GM12878 (cell line): ENCODE measurements around the gene MAGEB17. TPM values are rescaled to one million over a fixed set of nuclear protein-coding genes. Genes with fewer than 3 reads are reported as not detected.

Experiments
- ATAC-seq: fragments of 200-7000 bp; cut with Tn5 transposase; 3 replicates; pipeline ENCODE4 v1.9.1; 2020; ENCODE audit warnings: mild to moderate bottlenecking, moderate library complexity
- BruUV-seq: library from RNA; stranded (reverse); fragments of 400-500 nt; replicated peaks from 2 replicates; lab custom pipeline; 2021; lab: Mats Ljungman, UMichigan
- CTCF ChIA-PET: fragments of 300-600 bp; sonication (Branson Sonifier 250); formaldehyde crosslinking; extraction: SDS; loops from one replicate; lab custom pipeline; 2021; ENCODE audit warnings: inconsistent platforms; lab: Yijun Ruan, JAX
- POLR2A ChIA-PET: fragments of 350-600 bp; formaldehyde crosslinking; extraction: SDS; loops from one replicate; lab custom pipeline; 2021; ENCODE audit warnings: inconsistent platforms; lab: Charles Lee
- RAD21 ChIA-PET: fragments of 300-600 bp; sonication (Branson Sonifier 250); formaldehyde crosslinking; loops from one replicate; lab custom pipeline; 2023; ENCODE audit warnings: antibody characterized with exemption; ENCODE audit not compliant: unreplicated experiment; lab: Charles Lee
- SMC1A ChIA-PET: fragments of 300-600 bp; sonication (Branson Sonifier 250); formaldehyde crosslinking; loops from one replicate; lab custom pipeline; 2023; ENCODE audit not compliant: unreplicated experiment, uncharacterized antibody; lab: Charles Lee
- DNase-seq: peaks from one replicate; pipeline ENCODE4 v3.0.0-alpha.2; 2011; ENCODE audit warnings: low read depth, low spot score
- FAIRE-seq: peaks from 3 replicates; lab custom pipeline; 2011; peaks lifted over from hg19 to GRCh38; lab: Jason Lieb, UNC
- H2AFZ ChIP-seq: 2 replicates; pipeline ENCODE4 v1.6.0; 2011; ENCODE audit warnings: low read depth, low read length, control low read depth; ENCODE audit not compliant: control insufficient read depth
- H3K27ac ChIP-seq: 2 replicates; pipeline ENCODE4 v1.5.1; 2011; ENCODE audit warnings: control low read depth; ENCODE audit not compliant: control insufficient read depth, insufficient read depth
- H3K27me3 ChIP-seq, 2 experiments: replicated peaks in 1 of 2; 2 replicates each; pipeline versions ENCODE4 v1.6.0 to v1.6.1; 2011; ENCODE audit warnings: low read length in 1 of 2; ENCODE audit not compliant: control insufficient read depth in 2 of 2, insufficient read depth in 2 of 2
- H3K36me3 ChIP-seq, 2 experiments: 2 replicates each; pipeline ENCODE4 v1.5.1; 2011; ENCODE audit warnings: low read length in 1 of 2; ENCODE audit not compliant: control insufficient read depth in 2 of 2, insufficient read depth in 2 of 2
- H3K4me1 ChIP-seq: 2 replicates; pipeline ENCODE4 v1.6.1; 2011; ENCODE audit warnings: mild to moderate bottlenecking, low read length, moderate library complexity, mixed read lengths; ENCODE audit not compliant: control insufficient read depth, insufficient read depth
- H3K4me2 ChIP-seq: 2 replicates; pipeline ENCODE4 v1.6.0; 2011; ENCODE audit warnings: control low read depth; ENCODE audit not compliant: control insufficient read depth, insufficient read depth
- H3K4me3 ChIP-seq: fragments of 200-600 bp; sonication (generic); 2 replicates; pipeline ENCODE4 v1.5.1; 2016
- H3K79me2 ChIP-seq: 2 replicates; pipeline ENCODE4 v1.6.0; 2011; ENCODE audit warnings: low read length; ENCODE audit not compliant: control insufficient read depth, insufficient read depth
- H3K9ac ChIP-seq: 2 replicates; pipeline ENCODE4 v1.8.0; 2011; ENCODE audit warnings: low read length, control low read depth, mixed read lengths; ENCODE audit not compliant: control insufficient read depth, insufficient read depth
- H3K9me3 ChIP-seq: replicated peaks from 3 replicates; pipeline ENCODE4 v1.5.1; 2011; ENCODE audit warnings: mild to moderate bottlenecking, low read length; ENCODE audit not compliant: control insufficient read depth, insufficient read depth
- H4K20me1 ChIP-seq: 2 replicates; pipeline ENCODE4 v1.6.0; 2011; ENCODE audit not compliant: control insufficient read depth, insufficient read depth
- BHLHE40 ChIP-seq, 2 experiments: fragments of 450-650 bp in 1 of 2; IDR thresholded peaks; 2 replicates each; pipeline ENCODE4 v1.6.1; 2011 to 2017; ENCODE audit warnings: low read depth in 2 of 2, borderline replicate concordance in 1 of 2, improper control_type of control experiment in 1 of 2, low read length in 1 of 2, mild to moderate bottlenecking in 1 of 2
- CBX3 ChIP-seq: fragments of 200-600 bp; sonication (generic); IDR thresholded peaks from 2 replicates; pipeline ENCODE4 v1.6.1; 2016; ENCODE audit warnings: low read depth, borderline replicate concordance
- DPF2 ChIP-seq: fragments of 450-650 bp; IDR thresholded peaks from 2 replicates; pipeline ENCODE4 v1.6.1; 2017; ENCODE audit warnings: mild to moderate bottlenecking
- IKZF1 ChIP-seq: fragments of 450-650 bp; conservative IDR thresholded peaks from 2 replicates; pipeline ENCODE4 v1.6.1; 2017; ENCODE audit warnings: antibody characterized with exemption, mild to moderate bottlenecking
- IKZF2 ChIP-seq, 2 experiments: fragments of 450-650 bp; IDR thresholded peaks; 2 replicates each; pipeline ENCODE4 v1.6.1; 2017; ENCODE audit warnings: mild to moderate bottlenecking in 2 of 2, moderate library complexity in 2 of 2
- MEF2A ChIP-seq: IDR thresholded peaks from 2 replicates; pipeline ENCODE4 v1.6.1; 2011; ENCODE audit warnings: low read depth, mild to moderate bottlenecking, low read length, moderate library complexity; ENCODE audit not compliant: insufficient read depth
- MEF2B ChIP-seq: fragments of 450-650 bp; IDR thresholded peaks from 2 replicates; pipeline ENCODE4 v1.6.1; 2018; ENCODE audit warnings: mild to moderate bottlenecking, moderate library complexity; ENCODE audit not compliant: partially characterized antibody, poor library complexity, severe bottlenecking
- MTA2 ChIP-seq: fragments of 450-650 bp; IDR thresholded peaks from 2 replicates; pipeline ENCODE4 v1.6.1; 2016; ENCODE audit warnings: low read depth, mild to moderate bottlenecking, moderate library complexity
- MTA3 ChIP-seq: IDR thresholded peaks from 2 replicates; pipeline ENCODE4 v1.6.1; 2012; ENCODE audit warnings: low read length, inconsistent platforms, borderline replicate concordance
- NFIC ChIP-seq: IDR thresholded peaks from 2 replicates; pipeline ENCODE4 v1.6.1; 2012; ENCODE audit warnings: low read depth, mild to moderate bottlenecking, inconsistent platforms, low read length, moderate library complexity
- PAX5 ChIP-seq: IDR thresholded peaks from 2 replicates; pipeline ENCODE4 v1.6.1; 2011; ENCODE audit warnings: low read depth, low read length, borderline replicate concordance
- POLR2A ChIP-seq: IDR thresholded peaks from 2 replicates; pipeline ENCODE4 v1.6.1; 2011; ENCODE audit warnings: low read depth, mild to moderate bottlenecking, low read length
- in situ Hi-C: fragments of 300-500 bp; cut with MboI; formaldehyde crosslinking; loops from 9 replicates; pipeline ENCODE4 v1.14.3; 2018; ENCODE audit warnings: mixed read lengths
- intact Hi-C: fragments of 100-400 bp; cut with micrococcal nuclease; formaldehyde crosslinking; loops from one replicate; pipeline ENCODE4 v1.14.2; 2022; ENCODE audit not compliant: unreplicated experiment
- polyA plus RNA-seq, 11 experiments: library from polyadenylated mRNA; depleted of rRNA in 4 of 11; unstranded in 6 of 11; stranded (reverse) in 5 of 11; fragments of >200 nt; fragmentation: Nextera tagmentation in 4 of 11; fragmentation: Illumina TruSeq in 1 of 11; extraction: Ambion mirVana in 4 of 11; extraction: Trizol in 1 of 11; gene quantifications; 1 replicate in 1 of 11; 2 replicates in 10 of 11; pipeline versions ENCODE4 v1.2.1 to v1.2.3, GENCODE V29; 2011 to 2016; ENCODE audit warnings: inconsistent platforms in 2 of 11, missing spikeins in 2 of 11, low read depth in 1 of 11
- total RNA-seq, 4 experiments: library from RNA; depleted of rRNA in 3 of 4; stranded (reverse); fragments of >200 nt in 3 of 4; fragmentation: Illumina TruSeq in 1 of 4; extraction: Trizol in 1 of 4; gene quantifications; 2 replicates each; pipeline versions ENCODE4 v1.2.1 to v1.2.3, GENCODE V29; 2013 to 2021
- TF ChIP-seq, protein P1 (sequence below): fragments of 450-650 bp; IDR thresholded peaks from 2 replicates; pipeline ENCODE4 v1.6.1; 2017; ENCODE audit warnings: mild to moderate bottlenecking, moderate library complexity
- TF ChIP-seq, protein P2 (sequence below): fragments of 450-650 bp; IDR thresholded peaks from 2 replicates; pipeline ENCODE4 v1.6.1; 2017; ENCODE audit warnings: mild to moderate bottlenecking, low read depth, inconsistent platforms; ENCODE audit not compliant: poor library complexity, severe bottlenecking
- TF ChIP-seq, protein P3 (sequence below): fragments of 450-650 bp; IDR thresholded peaks from 2 replicates; pipeline ENCODE4 v1.6.1; 2017; ENCODE audit warnings: low read depth, mild to moderate bottlenecking, moderate library complexity

MAGEB17 gene
- total and polyA plus RNA-seq, 10 of the 15 experiments (the other 5 are each of a cell fraction or from before 2014, with no cell fraction given): 0.05 to 0.21 TPM; not detected in 8

DNA sequence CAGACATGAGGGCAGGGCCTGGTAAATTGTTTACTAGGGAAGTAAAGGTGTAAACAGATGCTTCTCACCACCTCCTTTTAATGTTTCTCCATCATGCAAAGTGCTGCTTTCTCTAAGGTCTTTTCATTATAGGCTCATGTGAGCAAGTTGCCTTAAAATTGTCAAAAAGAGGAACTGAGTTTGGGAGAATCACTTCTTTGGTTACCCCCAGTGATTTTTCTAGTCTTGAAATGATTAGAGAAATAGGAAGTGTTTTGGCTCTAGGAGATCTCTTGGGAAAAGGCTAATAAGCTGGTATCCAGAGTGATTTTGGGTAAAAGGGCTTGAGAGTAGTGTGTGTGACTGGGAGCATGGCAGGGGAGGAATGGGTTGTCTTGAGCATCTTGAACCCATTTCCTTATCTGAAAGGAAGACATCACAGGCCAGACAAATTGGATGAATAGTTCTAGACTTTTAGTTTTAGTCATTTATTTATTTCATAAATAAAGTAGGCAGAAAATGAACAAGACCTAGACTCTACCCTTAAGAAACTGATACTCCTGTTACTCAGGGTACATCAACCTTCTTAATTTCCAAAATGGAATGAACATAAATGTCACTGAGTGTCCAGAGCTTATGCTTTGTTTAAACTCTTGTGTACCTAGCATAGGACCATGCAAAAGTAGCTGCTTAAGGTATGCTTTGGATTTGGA lies 29.7 kb upstream of the MAGEB17 start:
- in situ Hi-C loops: no loop called here
- DNase-seq: peak; percentile 47
- RAD21 ChIA-PET: interaction anchor here (1.3 to 2.6 kb wide), 7 partner anchors 9 to 321 kb away, joined by 3 to 17 read pairs (median 5); partner anchors contain the start of gene GRPR
- TF ChIP-seq BHLHE40 (IDR thresholded peaks at IDR 0.05; ENCODE audit: borderline replicate concordance in 1 of 2, low read depth in 2 of 2, low read length in 1 of 2) (peak; percentile 73 to 88), MEF2A (0 out of 2 replicates have a peak, but pooled peaks have one; percentile 17), NFIC (peak; percentile 90), MTA2 (peak; percentile 78), IKZF1 (peak; percentile 87), DPF2 (peak; percentile 72), POLR2A (no peak), MEF2B (peak; percentile 82), PAX5 (peak; percentile 56; the same call in 1 of the 2 replicates), MTA3 (peak; percentile 58; the same call in 1 of the 2 replicates), CBX3 (no peak), IKZF2 (IDR thresholded peaks at IDR 0.05) (peak; percentile 91 to 93)
- TF ChIP-seq, protein P1, sequence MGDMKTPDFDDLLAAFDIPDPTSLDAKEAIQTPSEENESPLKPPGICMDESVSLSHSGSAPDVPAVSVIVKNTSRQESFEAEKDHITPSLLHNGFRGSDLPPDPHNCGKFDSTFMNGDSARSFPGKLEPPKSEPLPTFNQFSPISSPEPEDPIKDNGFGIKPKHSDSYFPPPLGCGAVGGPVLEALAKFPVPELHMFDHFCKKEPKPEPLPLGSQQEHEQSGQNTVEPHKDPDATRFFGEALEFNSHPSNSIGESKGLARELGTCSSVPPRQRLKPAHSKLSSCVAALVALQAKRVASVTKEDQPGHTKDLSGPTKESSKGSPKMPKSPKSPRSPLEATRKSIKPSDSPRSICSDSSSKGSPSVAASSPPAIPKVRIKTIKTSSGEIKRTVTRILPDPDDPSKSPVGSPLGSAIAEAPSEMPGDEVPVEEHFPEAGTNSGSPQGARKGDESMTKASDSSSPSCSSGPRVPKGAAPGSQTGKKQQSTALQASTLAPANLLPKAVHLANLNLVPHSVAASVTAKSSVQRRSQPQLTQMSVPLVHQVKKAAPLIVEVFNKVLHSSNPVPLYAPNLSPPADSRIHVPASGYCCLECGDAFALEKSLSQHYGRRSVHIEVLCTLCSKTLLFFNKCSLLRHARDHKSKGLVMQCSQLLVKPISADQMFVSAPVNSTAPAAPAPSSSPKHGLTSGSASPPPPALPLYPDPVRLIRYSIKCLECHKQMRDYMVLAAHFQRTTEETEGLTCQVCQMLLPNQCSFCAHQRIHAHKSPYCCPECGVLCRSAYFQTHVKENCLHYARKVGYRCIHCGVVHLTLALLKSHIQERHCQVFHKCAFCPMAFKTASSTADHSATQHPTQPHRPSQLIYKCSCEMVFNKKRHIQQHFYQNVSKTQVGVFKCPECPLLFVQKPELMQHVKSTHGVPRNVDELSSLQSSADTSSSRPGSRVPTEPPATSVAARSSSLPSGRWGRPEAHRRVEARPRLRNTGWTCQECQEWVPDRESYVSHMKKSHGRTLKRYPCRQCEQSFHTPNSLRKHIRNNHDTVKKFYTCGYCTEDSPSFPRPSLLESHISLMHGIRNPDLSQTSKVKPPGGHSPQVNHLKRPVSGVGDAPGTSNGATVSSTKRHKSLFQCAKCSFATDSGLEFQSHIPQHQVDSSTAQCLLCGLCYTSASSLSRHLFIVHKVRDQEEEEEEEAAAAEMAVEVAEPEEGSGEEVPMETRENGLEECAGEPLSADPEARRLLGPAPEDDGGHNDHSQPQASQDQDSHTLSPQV: no peak
- TF ChIP-seq, protein P2, sequence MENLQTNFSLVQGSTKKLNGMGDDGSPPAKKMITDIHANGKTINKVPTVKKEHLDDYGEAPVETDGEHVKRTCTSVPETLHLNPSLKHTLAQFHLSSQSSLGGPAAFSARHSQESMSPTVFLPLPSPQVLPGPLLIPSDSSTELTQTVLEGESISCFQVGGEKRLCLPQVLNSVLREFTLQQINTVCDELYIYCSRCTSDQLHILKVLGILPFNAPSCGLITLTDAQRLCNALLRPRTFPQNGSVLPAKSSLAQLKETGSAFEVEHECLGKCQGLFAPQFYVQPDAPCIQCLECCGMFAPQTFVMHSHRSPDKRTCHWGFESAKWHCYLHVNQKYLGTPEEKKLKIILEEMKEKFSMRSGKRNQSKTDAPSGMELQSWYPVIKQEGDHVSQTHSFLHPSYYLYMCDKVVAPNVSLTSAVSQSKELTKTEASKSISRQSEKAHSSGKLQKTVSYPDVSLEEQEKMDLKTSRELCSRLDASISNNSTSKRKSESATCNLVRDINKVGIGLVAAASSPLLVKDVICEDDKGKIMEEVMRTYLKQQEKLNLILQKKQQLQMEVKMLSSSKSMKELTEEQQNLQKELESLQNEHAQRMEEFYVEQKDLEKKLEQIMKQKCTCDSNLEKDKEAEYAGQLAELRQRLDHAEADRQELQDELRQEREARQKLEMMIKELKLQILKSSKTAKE: peak; percentile 17
- TF ChIP-seq, protein P3, sequence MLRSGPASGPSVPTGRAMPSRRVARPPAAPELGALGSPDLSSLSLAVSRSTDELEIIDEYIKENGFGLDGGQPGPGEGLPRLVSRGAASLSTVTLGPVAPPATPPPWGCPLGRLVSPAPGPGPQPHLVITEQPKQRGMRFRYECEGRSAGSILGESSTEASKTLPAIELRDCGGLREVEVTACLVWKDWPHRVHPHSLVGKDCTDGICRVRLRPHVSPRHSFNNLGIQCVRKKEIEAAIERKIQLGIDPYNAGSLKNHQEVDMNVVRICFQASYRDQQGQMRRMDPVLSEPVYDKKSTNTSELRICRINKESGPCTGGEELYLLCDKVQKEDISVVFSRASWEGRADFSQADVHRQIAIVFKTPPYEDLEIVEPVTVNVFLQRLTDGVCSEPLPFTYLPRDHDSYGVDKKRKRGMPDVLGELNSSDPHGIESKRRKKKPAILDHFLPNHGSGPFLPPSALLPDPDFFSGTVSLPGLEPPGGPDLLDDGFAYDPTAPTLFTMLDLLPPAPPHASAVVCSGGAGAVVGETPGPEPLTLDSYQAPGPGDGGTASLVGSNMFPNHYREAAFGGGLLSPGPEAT: peak; percentile 60; the same call in 1 of the 2 replicates

More for the DNA sequence above, 29.7 kb upstream of the MAGEB17 start:
- Histone ChIP-seq H3K4me1 (peaks cover 3% of the 10 kb centered on the region), H3K27ac (no peak overlapping the region), H3K79me2 (no peaks in the 10 kb centered on the region), H3K4me2 (peak overlapping the region; percentile 51; the same call in 1 of the 2 replicates), H3K27me3 (peaks cover 0 to 2% of the 10 kb centered on the region in 2 experiments; a peak in 3 of 4 replicates), H4K20me1 (no peaks in the 10 kb centered on the region), H3K9me3 (no peaks in the 10 kb centered on the region; the same call in 2 of the 3 replicates), H3K4me3 (no peak overlapping the region), H3K36me3 (no peaks in the 10 kb centered on the region), H3K9ac (no peak overlapping the region), H2AFZ (no peak overlapping the region)
- ChIA-PET POLR2A (interaction anchor here (0.5 kb wide), 1 partner anchor 34 kb away, joined by 4 read pairs; no protein-coding TSS in a partner anchor), CTCF (interaction anchor here (0.8 to 6.2 kb wide), 26 partner anchors 9 to 371 kb away, joined by 3 to 118 read pairs (median 6); partner anchors contain the start of genes AP1S2 and GRPR), SMC1A (interaction anchor here (0.5 to 6.5 kb wide), 14 partner anchors 9 to 289 kb away, joined by 3 to 42 read pairs (median 6); partner anchors contain the start of genes AP1S2 and GRPR)
- intact Hi-C loops: loop anchor here (1.0 to 5.0 kb wide), 5 partner anchors 14 to 375 kb away; partner anchors contain the start of genes AP1S2 and GRPR
- ATAC-seq (peak; percentile 91), FAIRE-seq (peak; percentile 68)
- no TSS peak for BruUV-seq
